Upper lobe of right lung (tissue), 1 donor: ENCODE results near the gene METTL2B. TPM values are rescaled to one million over a fixed set of nuclear protein-coding genes. Genes with fewer than 3 reads are reported as not detected.

Experiments
- ATAC-seq: fragments of 200-7000 bp; cut with Tn5 transposase; one replicate; pipeline ENCODE4 v1.9.1; 2020; ENCODE audit warnings: mild to moderate bottlenecking, moderate library complexity
- DNase-seq: peaks from one replicate; pipeline ENCODE4 v3.0.0-alpha.2; 2020
- H3K27ac ChIP-seq: fragments of 200-600 bp; one replicate; pipeline ENCODE4 v1.8.0; 2022
- H3K27me3 ChIP-seq: fragments of 200-600 bp; one replicate; pipeline ENCODE4 v1.8.0; 2022; ENCODE audit warnings: mild to moderate bottlenecking
- H3K36me3 ChIP-seq: fragments of 200-600 bp; one replicate; pipeline ENCODE4 v1.8.0; 2022
- H3K4me1 ChIP-seq: fragments of 200-600 bp; one replicate; pipeline ENCODE4 v1.8.0; 2022
- H3K4me3 ChIP-seq: fragments of 200-600 bp; one replicate; pipeline ENCODE4 v1.8.0; 2022; ENCODE audit warnings: mild to moderate bottlenecking
- H3K9me3 ChIP-seq: fragments of 200-600 bp; one replicate; pipeline ENCODE4 v1.8.0; 2022
- intact Hi-C: fragments of 100-400 bp; cut with DNase I; formaldehyde crosslinking; loops from one replicate; pipeline ENCODE4 v1.11.0; 2022
- total RNA-seq: library from RNA; stranded (reverse); fragmentation: NEBNext Ultra II Directional; extraction: Animal tissue kit (Norgen Biotek cat#: 25700); gene quantifications from one replicate; pipeline ENCODE4 v1.2.1, GENCODE V29; 2021
- TF ChIP-seq, protein P1 (sequence below): fragments of 200-600 bp; IDR thresholded peaks from one replicate; pipeline ENCODE4 v1.8.0; 2022; ENCODE audit warnings: antibody characterized with exemption
- donor health status: DM: no; HTN: yes; CAD: no; lungs with severe emphysema.

METTL2B gene
- total RNA-seq, 1 donor from 2014 or later, result 22.1 TPM

DNA sequence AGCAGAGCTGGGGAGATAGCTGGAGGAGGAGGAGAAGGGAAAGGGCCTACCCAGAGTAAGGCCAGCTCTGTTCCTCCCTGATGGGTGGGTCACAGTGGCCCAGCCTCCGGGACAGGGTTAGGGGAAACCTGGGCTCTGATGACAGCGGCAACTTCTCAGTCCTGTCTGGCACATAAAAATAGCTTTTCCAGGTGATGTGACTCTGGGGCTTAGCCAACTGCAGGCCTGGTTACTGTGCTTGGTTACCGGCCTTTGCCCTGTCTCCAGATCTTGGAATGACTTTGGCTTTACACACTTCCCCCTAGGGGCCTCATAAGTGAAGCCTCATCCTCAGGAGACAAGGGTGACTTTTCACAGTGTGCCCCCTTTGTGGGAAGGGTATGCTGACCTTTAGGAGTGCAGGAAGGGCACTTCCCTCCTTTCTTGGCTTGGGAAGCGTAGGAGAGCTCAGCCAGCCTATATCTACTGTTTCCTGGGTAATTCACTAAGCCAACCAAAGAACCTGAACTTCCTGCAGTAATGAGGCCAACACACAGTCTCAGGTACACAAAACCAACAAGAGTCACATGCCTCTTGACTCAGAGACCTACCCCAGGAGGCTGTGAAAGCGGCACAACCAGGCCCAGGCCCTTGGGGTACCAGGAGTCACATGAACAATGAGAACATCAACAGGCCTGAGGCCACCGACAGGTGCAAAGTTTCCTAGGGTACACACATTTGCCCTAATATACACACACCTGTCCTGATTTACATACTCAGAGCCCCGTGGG lies 32.5 kb upstream of the METTL2B start:
- H3K9me3 ChIP-seq, result no peaks in the 10 kb centered on the region
- no peak overlapping the region for H3K4me3 ChIP-seq
- ATAC-seq (peak; percentile 17), DNase-seq (no peak)
- intact Hi-C loops, result no loop called here
- TF ChIP-seq, protein P1, sequence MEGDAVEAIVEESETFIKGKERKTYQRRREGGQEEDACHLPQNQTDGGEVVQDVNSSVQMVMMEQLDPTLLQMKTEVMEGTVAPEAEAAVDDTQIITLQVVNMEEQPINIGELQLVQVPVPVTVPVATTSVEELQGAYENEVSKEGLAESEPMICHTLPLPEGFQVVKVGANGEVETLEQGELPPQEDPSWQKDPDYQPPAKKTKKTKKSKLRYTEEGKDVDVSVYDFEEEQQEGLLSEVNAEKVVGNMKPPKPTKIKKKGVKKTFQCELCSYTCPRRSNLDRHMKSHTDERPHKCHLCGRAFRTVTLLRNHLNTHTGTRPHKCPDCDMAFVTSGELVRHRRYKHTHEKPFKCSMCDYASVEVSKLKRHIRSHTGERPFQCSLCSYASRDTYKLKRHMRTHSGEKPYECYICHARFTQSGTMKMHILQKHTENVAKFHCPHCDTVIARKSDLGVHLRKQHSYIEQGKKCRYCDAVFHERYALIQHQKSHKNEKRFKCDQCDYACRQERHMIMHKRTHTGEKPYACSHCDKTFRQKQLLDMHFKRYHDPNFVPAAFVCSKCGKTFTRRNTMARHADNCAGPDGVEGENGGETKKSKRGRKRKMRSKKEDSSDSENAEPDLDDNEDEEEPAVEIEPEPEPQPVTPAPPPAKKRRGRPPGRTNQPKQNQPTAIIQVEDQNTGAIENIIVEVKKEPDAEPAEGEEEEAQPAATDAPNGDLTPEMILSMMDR, result no peak
- H3K27ac ChIP-seq, result no peak overlapping the region
- H3K27me3 ChIP-seq, result no peaks in the 10 kb centered on the region
- no peaks in the 10 kb centered on the region for H3K4me1 ChIP-seq
- H3K36me3 ChIP-seq, result no peaks in the 10 kb centered on the region

DNA sequence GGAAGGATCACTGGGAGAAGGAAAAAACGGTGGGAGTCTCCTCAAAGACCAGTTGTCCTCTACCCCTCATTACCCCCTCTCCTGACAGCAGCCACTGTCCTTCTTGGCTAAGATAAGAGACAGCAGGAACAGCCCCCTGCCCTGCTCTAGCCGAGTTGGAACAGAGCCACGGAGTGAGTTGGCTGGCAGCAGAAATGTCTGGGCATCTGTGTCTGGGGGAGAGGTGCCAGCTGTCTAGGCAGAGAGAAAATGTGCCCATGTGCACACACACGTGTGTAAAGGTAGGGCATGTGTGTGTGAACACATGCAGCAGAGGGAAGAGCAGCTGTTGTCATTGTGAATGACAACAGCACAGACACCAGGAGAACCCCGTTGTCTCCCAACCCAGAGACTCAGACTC lies 30.2 kb upstream of the METTL2B start:
- no peak overlapping the region for H3K27ac ChIP-seq
- TF ChIP-seq, protein P1, result no peak
- H3K36me3 ChIP-seq, result no peaks in the 10 kb centered on the region

DNA sequence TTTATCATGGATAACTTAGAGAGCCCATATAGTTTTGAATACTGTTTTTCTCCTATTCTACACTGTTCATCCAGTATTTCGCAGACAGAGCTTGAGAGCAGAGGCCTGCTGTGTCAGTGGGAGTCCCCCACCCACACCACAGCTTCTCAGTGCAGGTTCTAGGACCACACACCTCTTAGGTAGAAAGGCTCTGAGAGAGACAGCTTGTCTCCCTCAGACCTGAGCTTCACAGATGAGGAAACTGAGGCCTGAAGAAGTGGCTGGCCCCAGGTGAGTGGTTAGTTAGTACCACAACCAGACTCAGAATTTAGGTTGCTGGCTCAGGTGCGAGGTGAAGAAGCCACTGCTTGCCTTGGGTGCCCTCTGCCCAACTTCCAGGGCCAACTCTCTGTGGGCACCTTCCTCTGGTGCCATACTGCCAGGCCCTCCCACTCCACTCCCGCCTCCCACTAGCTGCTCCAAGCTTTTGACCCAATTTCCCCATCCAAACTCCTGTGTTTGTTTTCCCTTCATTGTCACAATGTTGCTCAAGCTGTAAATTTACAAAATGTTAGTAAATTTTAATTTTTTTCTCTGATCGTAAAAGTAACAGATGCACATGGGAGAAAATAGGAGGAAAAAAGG lies 28.5 kb upstream of the METTL2B start:
- DNase-seq (no peak), ATAC-seq (peak; percentile 59)
- no peaks in the 10 kb centered on the region for H3K36me3 ChIP-seq
- H3K27me3 ChIP-seq, result no peaks in the 10 kb centered on the region
- TF ChIP-seq, protein P1, result no peak
- H3K4me3 ChIP-seq, result no peak overlapping the region
- H3K27ac ChIP-seq, result peak overlapping the region; percentile 4
- intact Hi-C loops, result no loop called here
- H3K4me1 ChIP-seq, result no peaks in the 10 kb centered on the region
- H3K9me3 ChIP-seq, result no peaks in the 10 kb centered on the region

More for the DNA sequence above, 30.2 kb upstream of the METTL2B start:
- Histone ChIP-seq H3K4me1 (no peaks in the 10 kb centered on the region), H3K4me3 (no peak overlapping the region), H3K27me3 (no peaks in the 10 kb centered on the region), H3K9me3 (no peaks in the 10 kb centered on the region)
- no peak for DNase-seq
- intact Hi-C loops, result no loop called here
- no peak for ATAC-seq

DNA sequence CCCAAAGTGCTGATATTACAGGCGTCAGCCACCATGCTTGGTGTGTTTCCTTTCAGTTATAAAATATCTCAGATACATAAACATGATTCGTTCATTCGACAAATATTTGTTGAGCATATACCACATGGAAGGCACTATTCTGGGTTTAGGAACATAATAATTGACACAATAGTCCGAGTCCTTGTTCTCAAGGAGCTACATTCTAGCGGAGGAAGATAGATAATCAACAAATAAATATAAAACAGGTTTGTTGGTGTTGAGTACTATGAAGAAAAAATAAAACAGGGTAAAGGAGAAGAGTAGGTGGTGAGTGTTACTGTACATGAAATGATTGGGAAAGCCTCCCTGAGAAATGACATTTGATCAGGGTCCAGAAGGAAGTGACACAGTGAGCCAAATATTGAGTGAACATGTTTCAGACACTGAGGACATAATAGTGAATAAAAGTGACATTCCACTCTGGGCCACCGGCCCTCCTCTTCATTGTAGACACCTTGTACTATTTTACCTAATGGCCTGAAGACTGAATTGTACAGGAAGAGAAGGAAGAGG lies 27.7 kb upstream of the METTL2B start:
- H3K27ac ChIP-seq, result peak overlapping the region; percentile 4
- no peaks in the 10 kb centered on the region for H3K9me3 ChIP-seq
- intact Hi-C loops, result no loop called here
- H3K4me3 ChIP-seq, result no peak overlapping the region
- TF ChIP-seq, protein P1, result no peak
- DNase-seq (no peak), ATAC-seq (peak; percentile 75)
- peaks cover 4% of the 10 kb centered on the region for H3K4me1 ChIP-seq
- no peaks in the 10 kb centered on the region for H3K27me3 ChIP-seq
- no peaks in the 10 kb centered on the region for H3K36me3 ChIP-seq

DNA sequence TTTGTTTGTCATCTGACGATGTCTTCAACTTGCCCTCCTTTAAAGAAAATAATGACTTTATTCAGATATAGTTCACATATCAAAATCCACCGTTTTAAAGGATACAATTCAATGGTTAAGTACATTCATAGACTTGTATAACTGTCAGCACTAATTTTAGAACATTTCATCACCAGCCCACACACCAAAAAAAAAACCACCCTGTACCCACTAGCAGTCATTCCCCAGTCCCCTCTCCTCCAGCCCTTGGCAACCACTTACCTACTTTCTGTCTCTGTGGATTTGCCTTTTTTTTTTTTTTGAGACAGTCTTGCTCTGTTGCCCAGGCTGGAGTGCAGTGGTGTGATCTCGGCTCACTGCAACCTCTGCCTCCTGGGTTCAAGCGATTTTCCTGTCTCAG lies 26.1 kb upstream of the METTL2B start:
- Histone ChIP-seq H3K4me1 (peaks cover 19% of the 10 kb centered on the region), H3K9me3 (no peaks in the 10 kb centered on the region), H3K4me3 (no peak overlapping the region), H3K36me3 (no peaks in the 10 kb centered on the region), H3K27me3 (no peaks in the 10 kb centered on the region), H3K27ac (no peak overlapping the region)
- intact Hi-C loops, result no loop called here
- ATAC-seq, result peak; percentile 63
- TF ChIP-seq, protein P1, result no peak
- DNase-seq, result no peak
